ENCODE measurements around the gene LTBP3.

Gene LTBP3

DNA sequence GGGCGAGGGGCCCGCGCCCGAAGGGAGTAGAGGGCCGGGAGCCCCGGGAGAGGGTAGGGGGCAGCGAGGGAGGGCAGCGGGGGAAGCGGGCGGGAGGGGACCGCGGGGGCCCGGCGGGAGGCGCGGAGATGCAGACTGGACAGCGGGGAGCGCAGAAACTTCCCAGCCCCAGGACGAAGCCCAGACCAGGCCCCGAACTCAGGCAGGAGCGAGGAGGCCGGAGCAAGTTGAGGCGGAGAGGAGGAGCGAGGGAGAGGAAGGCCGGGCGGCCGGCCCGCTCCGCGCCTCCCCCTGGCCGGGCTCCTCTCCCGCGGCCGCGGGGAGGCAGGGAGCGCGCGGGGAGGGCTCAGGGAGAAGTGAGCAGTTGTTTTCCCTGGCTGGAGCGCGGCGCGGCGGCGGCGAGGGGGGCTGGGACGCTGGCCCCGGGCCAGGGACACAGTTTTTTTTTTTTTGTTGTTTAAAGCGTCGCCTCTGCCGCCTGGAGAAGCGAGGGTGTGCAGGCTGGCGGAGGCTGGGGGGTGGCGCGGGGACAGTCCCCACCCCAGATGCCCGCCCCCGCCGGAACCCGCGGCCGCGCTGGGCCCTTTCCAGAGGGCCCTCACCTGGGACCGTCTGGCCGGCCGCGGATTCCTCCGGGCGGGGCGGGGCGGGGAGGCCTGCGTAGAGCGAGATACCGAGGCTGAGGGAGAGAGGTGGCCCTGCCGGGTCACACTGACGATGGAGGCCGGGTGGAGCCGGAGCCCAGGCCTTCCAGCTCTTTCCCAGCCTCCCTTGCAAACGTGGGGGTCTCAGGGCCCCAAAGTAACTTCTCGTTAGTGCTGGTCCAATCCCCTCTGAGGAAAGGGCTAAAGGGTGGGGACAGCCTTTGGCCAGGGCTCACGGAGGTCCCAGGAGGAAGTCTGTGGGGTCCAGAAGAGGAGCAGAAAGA is at the start of gene LTBP3:
LTBP3 (minus strand) TSS at position 358 of the 928 bp plus-strand sequence. CDS start 400 bp downstream, outside the sequence.
- DNase-seq (ENCODE audit: low spot score): peak; percentile 95

DNA sequence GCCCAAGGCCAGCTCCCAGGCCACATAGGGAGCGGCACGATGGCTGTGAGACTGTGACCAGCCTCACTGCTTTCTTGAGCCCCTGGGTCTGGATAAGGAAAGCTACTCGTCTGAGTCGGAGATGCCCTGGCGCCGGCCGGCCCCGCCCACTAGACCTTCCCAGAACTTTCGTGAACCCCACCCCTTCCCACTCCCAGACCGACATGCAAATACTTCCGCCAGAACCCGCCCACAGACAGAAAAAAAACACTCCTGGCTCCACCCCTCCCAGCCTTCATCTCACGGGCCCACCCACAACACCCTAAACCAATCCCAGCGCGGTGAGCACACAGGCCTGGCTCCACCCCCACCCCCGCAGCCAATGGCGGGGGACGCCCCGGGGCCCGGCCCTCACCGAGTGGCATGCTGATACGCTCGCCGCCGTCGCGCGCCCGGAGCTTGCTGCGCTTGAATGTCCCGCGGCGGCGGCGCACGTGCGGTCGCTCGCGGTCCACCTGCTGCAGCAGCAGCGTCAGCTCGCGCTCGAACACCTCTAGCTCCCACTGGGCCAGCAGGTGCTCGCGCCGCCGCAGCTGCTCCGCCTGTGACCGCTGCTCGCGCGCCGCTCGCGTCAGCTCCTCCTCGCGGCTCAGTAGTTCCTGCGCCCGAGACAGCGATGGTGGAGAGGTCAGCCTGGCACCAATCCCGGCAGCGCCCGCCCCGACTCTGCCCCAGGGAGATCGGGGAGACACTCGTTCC is 48.9 kb upstream of the LTBP3 start:
- peak; percentile 96 for DNase-seq (ENCODE audit: low spot score)

DNA sequence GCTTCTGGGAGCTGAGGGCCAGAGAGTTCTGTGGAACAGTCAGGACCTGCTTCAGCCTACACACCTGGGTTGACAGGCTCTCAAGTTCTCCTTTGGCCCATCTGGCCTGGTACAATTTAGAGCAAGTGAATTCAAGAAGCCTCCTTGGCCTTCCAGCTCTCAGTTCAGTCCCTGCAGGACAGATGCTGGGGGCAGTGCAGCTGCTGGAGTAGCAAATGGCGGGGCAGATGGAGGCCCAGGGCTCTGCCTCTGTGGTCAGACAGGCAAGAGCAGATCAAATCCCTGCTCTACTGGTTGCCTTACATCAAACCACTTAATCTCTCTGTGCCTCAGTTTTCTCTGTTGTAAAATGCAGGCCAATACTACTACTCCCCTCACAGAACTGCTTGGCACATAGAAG is 46.1 kb upstream of the LTBP3 start:
- no peak for DNase-seq (ENCODE audit: low spot score)

DNA sequence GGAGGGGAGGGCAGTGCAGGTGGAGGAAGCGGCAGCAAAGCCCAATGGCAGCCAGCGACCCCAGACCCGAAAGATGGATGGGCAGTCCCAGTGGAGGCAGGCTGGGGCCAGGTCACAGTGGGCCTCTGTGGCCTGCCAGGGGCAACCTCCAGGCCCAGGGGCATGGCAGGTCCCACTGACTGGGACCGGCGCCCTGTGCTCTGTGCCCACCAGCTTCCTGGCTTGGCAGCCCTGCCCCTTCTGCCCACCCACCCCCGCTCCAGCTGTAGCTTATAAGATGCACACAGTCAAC is 41.7 kb upstream of the LTBP3 start:
- no peak for DNase-seq (ENCODE audit: low spot score)

DNA sequence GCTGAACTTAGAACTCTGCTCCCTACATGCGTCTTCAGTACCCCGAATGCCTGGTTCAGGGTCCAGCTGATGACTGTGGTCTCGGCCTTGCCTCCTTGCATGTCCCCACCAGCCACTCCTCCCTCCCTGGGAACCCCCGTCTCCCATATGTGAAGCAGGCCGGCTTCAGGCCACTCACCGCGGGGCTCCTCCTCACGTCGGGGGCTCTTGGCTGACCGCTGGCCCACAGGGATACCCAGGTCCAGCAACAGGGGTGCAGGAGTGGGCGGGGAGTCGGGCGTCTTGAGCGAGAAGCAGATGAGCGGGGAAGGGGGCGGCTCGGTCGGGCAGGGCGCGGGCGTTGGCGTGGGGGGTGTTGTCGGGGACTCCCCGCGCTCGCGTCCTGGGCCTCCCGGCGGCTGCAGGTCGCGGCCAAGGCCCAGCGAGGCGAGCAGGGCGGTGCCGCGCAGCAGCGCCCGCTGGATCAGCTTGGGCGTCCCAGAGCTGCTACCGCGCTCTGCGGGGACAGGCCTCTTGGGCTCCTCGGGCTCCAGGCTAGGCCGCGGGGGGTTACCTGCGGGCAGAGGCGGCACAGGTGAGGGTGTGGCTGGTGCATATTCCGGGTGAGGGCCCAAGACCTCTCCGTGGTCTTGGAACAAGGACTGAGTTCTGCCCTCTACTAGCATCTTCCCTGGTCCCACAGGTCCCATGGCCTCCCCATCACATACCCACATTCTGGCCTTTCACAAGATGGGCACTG is 41.2 kb upstream of the LTBP3 start:
- DNase-seq (ENCODE audit: low spot score): no peak

DNA sequence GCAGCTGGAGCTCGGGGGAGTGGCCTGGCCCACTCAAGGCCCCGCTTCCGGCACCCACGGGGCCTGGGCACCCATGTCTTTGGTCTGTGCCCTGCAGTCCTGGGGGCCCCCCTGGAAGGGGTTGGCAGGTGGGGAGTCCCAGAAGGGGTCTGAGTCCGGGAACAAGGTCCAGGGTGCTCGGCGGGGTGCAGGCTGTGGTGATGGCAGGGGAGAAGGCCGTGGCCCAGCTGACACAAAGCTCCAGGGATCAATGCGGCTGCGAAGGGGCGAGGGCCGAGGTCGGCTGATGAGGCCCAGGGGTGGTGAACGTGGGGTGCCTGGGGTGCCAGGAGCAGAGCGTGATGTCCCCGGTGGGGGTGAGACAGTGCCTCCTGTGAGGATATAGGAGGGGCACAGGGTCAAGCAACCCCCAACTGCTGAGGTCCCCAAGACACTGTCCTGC is 40.1 kb upstream of the LTBP3 start:
- no peak for DNase-seq (ENCODE audit: low spot score)

DNA sequence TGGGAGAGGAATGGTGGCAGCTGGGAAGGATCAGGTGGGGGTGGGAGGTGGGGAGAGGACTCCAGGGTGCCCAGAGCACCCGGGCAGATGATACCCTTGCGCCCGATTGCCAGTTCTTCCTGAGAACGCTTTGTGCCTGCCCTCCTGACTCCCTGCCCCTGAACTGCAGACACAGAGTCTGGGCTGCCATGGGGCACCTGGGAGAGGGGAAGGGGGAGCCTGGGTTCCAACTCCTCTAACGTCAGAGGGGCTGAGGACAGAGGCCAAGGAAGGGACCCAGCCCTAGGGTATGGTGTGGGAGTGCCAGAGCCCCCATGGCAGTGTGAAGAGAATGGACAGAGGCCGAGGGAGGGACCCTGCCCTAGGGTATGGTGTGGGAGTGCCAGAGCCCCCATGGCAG is 38.4 kb upstream of the LTBP3 start:
- no peak for DNase-seq (ENCODE audit: low spot score)

DNA sequence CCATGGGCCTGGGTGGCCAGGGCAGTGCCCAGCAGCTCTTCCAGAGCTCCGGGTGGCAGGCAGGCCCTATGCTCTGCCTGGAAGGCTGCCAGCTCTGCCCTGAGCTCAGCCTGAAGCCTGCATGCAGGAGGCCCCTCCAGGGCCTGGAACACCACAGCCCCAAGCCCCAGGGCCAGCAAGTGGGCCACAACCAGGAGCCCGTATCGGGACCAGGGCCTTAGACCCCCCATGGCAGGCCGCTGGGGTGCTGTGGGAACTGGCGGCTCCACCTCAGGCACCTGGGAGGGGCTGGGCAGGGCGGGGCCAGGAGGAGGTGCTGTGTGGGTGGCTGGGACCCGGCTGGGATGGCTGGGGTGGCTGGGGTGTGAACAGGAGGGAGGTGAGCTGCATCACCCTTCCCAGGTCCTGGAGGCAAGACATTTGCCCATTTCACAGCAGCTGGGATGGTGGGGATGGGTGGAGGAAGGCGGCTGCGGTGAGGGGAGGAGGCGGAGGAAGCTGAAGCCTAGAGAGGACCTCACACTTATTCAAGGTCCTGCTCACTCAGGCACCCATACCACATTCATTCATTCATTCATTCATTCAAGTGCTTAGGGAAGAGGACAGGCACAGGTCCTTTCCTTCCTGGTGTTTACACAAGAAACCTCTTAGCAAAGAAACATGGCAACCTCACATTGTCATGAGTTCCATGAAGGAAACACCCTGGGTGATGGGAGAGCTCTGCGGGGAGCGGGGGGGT is 37.6 kb upstream of the LTBP3 start, which contains the start of gene KCNK7:
KCNK7 (minus strand) TSS at position 258 of the 739 bp plus-strand sequence; CDS start at position 230, 28 bp downstream.
- peak; percentile 54 for DNase-seq (ENCODE audit: low spot score)

DNA sequence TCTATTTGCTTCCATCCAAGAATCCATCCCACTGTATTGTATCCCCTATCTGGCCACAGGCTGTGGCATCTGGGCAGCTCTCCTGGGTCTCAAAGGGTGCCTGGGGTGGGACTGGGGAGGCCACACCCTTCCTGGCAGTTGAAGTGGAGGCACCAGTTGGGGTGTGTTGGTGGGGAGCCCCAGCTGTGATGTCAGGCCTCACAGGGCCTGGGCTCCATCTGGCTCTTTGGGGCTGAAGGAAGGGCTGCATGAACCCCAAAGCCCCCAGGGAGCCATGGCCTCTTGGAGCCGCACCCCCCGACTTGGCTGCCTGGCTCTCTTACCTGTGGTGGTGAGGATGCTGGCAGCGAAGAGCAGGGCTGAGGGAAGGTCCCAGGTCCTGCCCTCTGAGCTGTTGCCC is 37.0 kb upstream of the LTBP3 start:
- no peak for DNase-seq (ENCODE audit: low spot score)

DNA sequence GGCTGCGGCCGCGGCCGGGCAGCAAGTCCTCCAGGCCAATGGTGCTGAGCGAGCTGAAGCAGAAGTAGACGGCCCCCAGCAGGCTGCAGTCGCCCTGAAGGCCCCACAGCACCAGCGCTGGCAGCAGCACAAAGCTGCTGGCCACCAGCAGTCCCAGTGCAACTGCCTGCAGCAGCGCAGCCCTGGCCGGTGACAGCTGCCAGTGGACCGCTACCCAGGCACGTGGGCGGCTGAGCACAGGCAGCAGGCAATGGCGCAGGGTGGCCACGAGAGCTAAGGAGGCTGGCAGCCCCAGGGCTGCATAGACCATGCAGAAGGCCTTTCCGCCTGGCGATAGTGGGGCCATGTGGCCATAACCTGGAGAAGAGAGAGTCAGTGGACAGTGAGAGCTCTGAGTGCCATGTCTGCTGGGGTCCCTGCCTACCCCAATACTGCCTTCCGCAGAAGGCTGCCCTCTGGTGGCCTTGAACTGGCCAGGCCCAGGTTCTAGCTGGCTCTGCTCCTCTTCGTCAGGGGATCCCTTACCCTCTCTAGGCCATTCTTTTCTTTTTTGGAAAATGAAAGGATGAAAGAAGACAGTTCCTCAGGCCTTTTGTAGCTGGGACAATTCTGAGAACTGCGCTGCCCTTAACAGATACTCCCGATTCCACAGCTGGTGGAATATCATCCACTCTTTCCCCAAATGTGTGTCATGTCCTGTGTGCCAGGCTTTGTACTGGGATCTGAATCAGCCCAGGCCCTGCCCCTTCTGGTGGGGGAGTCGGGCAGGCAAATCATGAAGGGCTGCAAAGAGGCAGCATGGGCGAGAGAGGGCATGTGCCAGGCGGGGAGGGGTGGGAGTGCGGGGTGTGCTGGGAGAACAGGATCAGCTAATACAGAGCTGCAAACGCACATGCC is 35.6 kb upstream of the LTBP3 start:
- DNase-seq (ENCODE audit: low spot score): peak; percentile 79

DNA sequence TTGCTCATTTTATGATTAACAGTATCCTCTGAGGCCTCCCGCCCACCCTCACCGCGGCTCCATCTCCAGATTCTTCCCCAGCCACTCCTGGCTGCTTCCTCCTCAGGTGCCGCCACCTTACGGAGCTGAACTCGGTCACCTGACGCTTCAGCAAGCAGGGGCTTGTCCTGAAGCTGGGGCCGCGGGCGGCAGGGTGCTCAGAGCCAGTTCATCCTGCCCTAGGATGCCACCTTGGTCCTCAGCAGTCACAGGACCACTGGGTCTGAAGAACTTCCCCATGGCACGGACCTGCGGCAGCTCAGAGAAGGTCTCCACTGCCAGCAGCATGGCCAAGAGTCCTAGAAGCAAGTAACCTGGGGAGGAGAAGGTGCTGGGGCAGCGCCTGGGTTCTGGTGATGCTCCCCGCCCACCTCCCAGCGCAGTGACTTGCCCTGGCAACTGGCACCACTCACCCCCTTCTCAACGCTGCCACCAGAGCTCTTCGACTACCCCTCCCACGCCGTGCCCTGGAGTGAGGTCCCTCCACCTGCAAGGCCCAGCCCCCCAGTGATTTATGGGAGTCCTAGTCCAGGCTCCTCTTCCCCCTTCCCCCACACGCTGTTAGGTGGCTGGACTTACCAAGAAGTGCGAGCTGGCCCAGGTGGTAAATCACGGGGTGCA is 34.8 kb upstream of the LTBP3 start:
- no peak for DNase-seq (ENCODE audit: low spot score)

DNA sequence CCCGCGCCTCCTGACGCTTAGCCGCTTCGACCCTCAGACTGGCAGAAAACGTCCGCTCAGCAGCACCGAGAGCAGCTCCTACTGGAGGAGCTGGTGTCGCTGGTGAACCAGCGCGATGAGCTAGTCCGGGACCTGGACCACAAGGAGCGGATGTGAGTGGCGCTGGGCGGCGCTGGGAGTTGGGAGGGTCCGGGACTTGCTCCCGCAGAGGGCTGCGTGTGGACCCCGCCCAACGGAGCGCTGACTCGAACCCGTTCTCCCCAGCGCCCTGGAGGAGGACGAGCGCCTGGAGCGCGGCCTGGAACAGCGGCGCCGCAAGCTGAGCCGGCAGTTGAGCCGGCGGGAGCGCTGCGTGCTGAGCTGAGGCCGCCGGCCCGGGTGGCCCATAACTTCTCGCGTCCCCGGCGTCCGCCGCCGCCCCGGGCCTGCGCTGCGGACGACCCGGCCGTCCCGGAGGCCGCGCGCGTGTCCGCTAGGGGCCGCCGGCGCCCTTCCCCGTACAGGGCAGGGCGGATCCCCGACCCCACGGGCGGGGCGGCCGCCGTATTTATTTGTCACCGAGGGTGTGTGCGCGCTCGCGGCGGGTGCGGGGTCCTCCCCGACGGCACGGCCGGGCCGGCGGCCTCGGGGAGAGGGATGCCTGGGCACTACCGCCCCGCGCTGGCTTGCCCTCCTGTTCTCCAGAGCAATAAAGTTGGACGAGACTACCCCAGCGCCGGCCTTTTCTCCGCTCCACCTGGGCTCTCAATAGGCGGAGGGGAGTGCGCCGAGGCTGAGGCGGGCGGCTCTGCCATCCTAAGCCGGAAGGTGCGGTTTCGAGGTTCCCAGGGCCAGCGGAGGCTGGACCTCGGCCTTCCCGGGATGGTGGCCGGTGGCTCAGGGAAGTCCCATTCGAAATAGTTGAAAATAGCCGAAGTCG is 34.0 kb upstream of the LTBP3 start:
- no peak for DNase-seq (ENCODE audit: low spot score)

DNA sequence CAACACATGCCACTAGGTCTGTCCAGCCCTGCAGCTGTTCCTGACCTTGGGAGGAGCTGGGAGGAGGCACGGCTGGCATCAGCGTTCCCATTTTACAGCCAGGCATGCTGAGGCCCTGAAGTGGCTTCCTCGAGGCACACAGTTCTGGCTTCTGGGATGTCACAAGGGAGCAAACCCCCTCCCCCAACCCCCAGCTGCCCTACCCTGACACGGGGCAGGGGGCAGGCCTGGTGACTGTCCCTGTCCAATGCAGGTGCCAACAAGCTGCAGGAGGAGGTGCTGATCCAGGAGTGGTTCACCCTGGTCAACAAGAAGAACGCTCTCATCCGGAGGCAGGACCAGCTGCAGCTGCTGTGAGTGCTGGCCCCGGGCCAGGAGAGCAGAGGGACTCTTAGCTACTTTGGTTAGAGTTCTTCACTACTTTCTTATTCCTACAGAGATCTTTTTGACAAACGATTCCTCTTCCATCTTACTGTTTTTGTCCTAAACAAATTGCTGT is 32.1 kb upstream of the LTBP3 start:
- no peak for DNase-seq (ENCODE audit: low spot score)

DNA sequence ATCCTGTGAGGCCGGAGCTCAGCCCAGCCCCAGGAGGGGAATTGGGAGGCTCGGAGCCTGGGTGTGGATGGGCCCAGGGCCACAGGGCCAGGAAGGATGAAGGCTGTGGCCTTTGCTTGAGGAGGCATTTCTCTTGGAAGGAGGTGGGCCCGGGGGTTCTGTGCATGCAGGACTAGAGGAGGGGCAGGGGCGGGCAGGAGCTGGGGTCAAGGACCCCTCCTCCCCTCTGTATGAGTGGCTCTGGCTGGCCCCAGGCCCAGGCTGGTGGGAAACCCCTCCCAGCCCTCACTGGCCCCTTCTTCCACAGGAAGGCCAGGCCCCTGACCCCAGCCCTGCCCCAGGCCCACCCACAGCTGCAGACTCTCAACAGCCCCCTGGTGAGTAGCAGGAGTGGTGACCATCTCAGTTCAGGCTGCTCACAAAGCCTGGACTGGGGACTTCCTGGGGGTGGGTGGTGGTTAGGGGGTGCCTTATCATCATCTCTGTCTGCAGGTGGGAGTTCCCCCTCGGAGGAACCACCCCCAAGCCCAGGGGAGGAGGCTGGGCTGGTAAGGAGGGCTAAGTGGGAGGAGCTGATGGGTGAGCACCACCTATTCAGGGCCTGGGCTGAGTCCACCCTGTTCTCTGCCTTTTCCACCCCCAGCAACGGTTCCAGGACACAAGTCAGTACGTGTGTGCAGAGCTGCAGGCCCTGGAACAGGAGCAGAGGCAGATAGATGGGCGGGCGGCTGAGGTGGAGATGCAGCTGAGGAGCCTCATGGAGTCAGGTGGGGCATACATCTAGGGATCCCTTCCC is 31.5 kb upstream of the LTBP3 start:
- DNase-seq (ENCODE audit: low spot score): no peak

DNA sequence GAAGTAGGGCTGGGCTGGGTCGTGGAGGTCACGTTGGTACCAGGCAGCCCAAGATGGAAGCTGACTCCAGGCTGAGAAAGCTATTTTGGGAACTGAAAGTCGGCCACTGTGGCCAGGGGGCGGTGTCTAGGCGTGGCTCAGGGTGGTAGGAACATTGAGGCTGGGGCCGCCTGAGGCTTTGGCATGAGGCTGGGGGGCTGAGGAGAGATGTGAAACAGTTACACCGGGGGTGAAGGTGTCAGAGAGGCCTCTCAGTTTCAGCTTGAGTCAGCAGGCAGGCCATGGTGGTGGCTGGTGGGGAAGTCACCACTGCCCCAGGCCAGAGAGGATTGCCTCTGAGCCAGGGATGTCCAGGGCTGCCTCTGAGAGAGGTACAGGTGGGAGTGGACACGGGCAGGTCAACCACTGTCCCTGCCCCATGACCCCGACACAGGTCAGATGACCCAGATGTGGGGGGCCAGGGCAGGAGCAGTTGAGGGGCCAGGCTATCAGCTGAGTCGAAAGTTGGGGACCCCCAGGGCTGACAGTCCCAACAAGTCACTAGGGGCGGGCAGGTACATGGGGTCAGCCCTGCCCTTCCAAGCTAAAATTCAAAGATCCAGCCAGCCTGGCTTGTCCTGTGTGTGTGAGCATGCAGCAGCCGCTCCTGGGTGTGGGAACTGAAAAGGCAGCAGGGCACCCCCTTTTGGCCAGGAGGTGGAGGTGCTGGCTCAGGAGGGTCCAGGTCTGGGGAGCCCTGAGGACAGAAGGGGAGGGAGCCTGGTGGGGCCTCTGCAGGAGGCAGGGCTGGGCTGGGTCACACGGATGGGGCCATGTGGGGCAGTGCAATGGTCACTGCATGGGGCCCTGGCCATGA is 30.3 kb upstream of the LTBP3 start:
- peak; percentile 71 for DNase-seq (ENCODE audit: low spot score)

DNA sequence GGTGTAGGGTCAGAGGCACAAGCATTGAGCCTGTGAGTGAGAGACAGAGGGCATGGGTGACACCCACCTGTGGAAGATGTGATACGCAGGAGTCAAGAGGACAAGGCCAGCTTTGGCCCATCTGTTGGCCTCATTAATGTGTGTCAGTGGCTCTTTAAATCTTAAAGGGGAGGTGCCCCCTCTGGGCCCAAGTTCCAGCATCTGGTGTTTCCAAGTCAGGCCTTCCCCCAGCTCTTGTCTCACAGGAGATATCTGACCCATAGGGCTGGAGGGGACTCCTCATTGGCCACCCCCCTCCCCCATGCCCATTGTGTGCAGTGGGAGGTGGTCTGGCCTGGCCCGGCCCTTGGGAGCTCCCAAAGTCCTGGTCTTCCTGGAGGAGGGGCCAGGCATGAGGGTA is 28.5 kb upstream of the LTBP3 start:
- DNase-seq (ENCODE audit: low spot score): peak; percentile 56

DNA sequence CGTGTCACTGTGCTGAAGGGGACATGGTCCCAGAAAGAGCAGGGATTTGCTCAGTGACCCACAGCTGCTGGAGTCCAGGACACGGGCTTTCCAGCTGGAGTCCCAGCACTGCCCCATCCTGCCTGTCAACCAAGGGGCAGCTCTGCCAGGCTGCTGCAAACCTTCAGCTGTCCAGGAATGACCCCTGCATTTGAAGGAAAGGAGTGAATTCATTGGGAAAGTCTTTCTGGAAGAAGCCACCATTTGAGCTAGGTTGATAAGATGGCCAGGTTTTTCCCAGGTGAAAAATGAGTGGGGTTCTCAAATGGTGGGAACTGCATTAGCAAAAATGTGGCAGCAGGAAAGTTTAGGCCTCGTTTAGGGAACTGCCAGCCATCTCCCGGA is 28.1 kb upstream of the LTBP3 start:
- no peak for DNase-seq (ENCODE audit: low spot score)

All from AG08396 (cell line).